Pons (tissue), 1 donor: ENCODE results near the gene HTRA1.

Experiments used
- DNase-seq: peaks from one replicate; pipeline ENCODE4 v3.0.0-alpha.2; 2016; ENCODE audit warnings: low spot score

Gene HTRA1

DNA sequence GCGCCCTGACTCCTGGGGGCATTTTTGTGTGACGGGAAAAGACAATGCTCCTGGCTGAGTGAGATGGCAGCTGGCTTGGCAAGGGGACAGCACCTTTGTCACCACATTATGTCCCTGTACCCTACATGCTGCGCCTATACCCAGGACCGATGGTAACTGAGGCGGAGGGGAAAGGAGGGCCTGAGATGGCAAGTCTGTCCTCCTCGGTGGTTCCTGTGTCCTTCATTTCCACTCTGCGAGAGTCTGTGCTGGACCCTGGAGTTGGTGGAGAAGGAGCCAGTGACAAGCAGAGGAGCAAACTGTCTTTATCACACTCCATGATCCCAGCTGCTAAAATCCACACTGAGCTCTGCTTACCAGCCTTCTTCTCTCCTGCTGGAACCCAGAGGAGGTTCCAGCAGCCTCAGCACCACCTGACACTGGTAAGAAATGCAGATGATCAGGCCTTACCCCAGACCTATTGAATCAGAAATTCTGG lies 6.7 kb upstream of the HTRA1 start, which contains the start of gene ARMS2:
Gene ARMS2, plus strand, starts transcription at position 51 of the 478 bp plus-strand sequence. Its CDS starts 75 bp downstream, at position 126.
- no peak for DNase-seq

DNA sequence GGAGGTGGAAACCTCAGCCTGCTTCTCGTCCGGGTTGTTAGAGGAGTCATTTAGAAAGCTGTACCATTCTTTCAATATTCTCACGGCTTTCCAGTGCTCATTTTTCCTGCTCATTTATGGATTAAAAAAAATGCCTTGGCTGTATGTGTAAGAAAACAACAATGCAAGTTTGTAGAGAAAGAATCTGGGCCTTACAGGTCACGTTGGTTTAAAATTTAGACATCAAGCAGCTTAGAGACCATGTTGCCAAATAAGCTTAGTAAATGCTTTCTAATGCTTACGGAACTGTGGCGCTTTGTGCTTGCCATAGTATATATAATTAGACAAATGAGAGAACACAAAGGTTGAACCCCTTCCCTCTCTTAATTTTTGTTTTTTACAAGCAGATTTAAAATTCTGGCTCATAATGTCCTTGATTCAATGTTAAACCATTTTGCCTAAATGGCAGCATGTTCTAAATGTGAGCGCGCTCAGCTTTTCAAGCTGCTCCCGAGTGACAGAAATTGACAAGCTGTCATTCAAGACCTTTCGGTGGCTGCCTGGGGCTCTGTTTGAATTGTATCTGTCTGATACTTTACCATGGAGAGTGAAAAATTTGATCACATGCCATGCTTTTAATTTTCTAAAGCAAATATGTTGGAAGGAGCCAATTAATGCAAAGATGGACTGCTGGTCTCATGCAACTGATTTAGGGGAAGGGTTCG lies 5.8 kb upstream of the HTRA1 start:
- no peak for DNase-seq

GRCh38 chr10:122457934-122458333 lies 3.4 kb upstream of the HTRA1 start:
- DNase-seq, result peak; percentile 86

DNA sequence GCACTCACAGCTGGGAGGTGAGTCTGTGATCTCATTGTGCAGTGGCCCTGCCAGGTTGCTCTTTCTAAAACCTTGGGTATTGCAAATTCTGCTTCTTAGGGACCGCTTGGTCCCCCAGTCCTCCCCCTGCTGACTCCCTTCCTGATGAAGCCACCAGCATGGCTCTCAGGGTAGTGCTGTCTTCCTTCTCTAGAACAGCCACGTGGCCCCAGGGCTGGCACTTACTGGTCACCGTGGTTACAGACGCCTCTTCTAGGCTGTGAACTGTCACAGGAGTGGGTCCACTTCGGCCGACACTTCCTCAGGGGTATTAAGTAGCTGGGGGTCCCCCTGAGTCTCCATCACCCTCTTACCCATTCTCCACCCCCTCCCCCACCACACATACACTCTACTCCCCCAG lies 2.7 kb upstream of the HTRA1 start:
- DNase-seq, result no peak

DNA sequence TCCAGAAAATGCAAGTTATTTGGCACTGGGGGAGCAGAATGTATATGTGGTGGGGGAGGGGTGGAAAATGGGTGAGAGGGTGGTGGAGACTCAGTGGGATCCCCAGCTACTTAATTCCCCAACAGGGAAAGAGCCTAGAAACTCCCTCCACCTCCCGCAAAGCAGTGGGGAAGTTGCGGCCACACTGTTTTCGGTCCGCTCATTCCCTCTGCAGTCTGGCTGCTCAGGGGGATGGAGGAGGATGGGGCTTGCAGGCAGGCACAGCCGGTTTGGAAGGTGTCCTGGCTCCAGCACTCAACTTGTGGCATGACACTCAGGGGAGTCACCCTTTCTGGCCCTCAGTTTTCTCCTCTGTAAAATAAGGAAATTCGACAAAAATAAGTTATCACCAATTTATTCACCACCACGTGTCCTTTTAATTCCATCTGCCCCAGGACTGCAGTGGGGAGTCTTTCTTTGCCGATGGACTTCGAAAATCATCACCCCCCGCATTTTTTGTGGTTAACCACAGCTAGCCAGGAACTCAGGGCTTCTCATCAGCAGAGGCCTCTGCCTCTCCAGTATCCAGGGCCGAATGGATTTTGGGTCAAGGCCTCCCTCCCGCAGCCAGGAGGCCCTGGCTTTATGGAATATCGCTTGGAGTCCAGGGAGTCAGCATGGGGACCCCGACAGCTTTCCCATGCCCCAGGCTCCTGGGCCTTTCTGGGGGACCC lies 1.6 kb upstream of the HTRA1 start:
- no peak for DNase-seq

DNA sequence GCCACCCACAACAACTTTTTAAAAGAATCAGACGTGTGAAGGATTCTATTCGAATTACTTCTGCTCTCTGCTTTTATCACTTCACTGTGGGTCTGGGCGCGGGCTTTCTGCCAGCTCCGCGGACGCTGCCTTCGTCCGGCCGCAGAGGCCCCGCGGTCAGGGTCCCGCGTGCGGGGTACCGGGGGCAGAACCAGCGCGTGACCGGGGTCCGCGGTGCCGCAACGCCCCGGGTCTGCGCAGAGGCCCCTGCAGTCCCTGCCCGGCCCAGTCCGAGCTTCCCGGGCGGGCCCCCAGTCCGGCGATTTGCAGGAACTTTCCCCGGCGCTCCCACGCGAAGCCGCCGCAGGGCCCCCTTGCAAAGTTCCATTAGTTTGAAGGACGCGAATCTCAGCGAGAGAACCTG lies 461 bp upstream of the HTRA1 start:
- no peak for DNase-seq

DNA sequence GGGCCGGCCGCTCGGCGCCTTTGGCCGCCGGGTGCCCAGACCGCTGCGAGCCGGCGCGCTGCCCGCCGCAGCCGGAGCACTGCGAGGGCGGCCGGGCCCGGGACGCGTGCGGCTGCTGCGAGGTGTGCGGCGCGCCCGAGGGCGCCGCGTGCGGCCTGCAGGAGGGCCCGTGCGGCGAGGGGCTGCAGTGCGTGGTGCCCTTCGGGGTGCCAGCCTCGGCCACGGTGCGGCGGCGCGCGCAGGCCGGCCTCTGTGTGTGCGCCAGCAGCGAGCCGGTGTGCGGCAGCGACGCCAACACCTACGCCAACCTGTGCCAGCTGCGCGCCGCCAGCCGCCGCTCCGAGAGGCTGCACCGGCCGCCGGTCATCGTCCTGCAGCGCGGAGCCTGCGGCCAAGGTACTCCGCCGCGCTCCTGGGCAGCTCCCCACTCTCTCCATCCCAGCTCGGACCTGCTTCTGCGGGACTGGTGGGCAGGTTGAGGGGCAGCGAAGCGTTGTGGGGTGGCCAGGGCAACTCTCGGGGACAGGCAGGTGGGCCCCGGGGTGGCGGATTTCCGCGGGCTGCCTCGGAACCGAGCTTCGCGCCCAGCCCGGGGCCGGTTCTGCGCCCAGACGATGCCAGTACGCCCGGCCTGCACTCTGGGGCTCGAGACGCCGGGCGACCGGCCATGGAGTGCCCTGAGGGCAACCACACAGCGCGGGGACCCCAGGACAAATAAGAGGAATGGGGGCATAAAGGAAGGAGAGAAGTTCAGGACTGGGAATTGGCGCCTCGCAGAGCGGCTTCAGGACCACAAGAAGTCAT lies 578 bp downstream of the HTRA1 start:
- DNase-seq, result no peak

DNA sequence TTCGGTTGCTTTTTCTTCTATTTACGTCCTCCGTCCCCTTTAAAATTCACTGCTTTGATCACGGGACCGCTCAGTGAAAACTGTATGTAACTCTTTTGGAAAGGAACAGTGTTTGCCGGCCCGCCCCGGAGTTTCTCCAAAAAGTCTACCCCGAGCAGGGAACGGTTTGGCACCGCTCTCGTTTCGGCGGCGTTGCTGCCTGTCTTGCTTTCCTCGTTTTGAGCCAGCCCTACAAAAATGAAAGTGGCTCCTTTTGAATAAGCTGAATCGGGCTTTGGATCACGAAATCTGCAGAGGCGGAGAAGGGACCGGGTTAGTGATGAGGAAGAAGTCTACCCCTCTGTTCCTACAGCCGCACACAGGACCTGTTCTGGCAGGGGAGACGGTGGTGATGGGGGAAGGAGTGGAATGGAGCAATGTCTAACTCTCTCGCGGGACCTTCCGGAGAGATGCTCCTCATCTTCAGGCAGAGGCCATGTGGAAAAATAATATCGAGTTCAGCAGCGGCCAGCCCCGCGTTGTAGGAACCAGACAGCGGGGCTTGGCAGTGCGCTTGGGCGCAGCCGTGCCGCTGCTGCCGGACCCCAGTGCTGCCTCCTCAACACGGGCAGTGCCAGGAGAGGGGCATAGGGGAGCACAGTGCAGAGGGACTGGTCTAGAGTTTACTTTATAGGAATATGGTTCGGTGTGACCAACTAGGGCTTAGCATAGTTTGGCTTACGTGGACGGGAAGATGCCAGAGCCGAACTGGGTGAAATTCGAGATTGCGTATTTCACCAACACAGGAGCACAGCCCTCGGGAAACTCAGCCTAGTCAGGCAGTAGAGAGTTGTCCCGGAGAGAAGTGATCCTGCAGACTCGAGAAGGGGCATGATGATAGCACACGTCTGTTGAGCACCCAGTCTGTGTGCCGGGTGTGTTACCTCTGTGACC lies 1.4 kb downstream of the HTRA1 start:
- DNase-seq, result no peak

DNA sequence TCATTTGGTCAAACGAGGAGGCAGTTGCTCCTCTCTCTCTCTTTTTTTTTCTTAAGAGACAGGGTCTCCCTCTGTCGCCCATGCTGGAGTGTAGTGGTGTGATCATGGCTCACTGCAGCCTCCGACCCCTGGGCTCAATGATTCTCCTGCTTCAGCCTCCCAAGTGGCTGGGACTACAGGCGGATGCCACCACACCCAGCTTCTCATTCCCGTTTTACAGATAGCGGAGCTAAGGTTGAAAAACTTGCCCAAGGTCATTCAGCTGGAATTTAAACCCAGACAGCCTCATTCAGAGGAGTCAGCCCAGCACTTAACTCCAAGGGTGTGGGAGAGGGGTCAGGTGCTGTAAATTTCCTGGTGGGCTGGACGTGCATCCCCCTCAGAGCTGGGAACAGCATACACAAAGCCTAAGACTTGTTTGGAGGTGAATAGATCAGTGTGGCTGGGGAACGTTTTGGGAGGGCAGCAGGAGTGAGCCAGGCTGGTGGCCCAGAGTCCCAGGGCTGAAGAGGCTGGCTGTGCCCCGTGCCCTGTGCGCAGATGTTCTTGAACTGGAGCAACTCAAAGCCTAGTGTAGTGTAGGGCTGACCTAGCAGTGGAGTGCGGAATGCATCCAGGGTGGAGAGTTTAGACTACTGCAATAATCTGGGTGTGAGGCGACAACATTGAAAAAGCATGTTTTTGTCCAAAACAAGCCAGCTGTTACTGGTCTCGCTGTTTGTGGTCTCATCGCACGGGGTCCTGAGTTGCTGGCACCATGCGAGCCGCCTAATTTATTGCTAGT lies 2.3 kb downstream of the HTRA1 start:
- DNase-seq, result no peak

- no peak for DNase-seq
These were observed 2.8 kb downstream of the HTRA1 start for GRCh38 chr10:122464250-122464510.

DNA sequence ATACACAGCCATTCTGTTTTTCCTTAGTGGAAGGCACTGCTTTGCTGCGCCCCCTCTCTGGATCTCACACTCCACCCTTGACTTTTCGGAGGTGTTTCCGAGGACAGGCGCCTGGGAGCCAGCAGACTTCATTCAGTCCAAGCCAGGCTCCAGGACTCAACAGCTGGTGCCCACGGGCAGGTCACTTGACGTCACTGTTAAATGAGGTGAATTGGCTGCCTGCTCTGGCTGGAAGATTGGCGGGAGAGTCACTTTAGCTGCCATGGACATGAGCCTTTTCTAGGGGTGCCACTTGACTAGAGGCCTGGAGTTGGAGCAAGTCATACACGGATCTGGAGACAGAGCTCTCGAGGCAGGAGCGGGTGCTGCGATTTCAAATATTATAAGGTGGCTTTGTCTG lies 3.2 kb downstream of the HTRA1 start:
- DNase-seq, result no peak

- DNase-seq, result no peak
These were observed 4.2 kb downstream of the HTRA1 start for GRCh38 chr10:122465401-122466040.

GRCh38 chr10:122466951-122467381 lies 5.6 kb downstream of the HTRA1 start:
- DNase-seq, result no peak

DNA sequence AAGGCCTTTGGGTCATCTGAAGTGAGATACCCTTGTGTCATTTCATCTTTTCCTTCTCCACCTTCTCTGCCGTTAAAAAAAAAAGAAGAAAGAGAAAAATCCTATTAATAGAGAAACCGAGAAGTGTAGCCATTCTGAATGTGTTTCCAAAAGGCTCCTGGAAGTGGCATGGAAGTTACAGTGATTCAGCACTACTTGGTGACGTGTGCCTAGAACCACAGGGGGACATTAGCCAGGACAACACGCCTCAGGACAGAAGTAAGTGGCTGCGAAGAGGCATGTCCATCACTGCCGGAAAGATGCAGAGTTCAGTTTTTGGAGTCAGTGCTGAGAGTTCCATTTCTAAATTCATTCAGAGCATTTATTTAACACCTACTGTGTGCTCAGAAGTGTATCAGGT lies 6.3 kb downstream of the HTRA1 start:
- DNase-seq, result no peak

DNA sequence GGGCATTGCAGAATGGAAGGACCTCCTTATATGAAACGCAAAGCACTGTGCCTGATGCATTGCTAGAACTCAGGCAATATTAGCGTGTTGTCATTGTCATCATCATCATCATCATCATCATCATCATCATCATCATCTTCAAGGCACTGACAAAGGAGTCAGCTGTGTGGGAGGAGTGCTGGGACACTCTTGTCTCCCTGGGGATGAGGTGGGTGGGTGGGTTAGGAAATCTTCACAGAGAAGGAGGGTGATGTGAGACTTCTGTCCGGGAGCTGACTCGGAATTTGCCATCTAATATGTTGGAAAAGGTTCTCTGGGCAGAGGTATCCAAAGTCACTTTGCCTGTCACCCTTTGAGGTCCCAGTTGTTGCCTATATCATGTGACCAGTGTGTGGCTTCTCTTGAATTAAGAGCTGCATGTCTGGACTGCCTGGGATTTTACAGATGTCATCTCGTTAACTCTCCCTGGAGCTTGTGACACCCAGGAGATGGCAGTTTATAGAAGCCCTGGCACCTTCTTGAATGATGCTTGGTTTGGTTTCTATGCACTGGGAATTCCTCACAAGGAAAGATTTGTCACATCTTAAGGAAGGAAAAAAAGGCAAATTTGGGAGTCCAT lies 7.1 kb downstream of the HTRA1 start:
- no peak for DNase-seq

GRCh38 chr10:122468926-122469781 lies 7.8 kb downstream of the HTRA1 start:
- DNase-seq, result peak; percentile 86

- no peak for DNase-seq
These were observed 8.5 kb downstream of the HTRA1 start for GRCh38 chr10:122469848-122470247.

GRCh38 chr10:122471531-122472177 lies 10.3 kb downstream of the HTRA1 start:
- no peak for DNase-seq

DNA sequence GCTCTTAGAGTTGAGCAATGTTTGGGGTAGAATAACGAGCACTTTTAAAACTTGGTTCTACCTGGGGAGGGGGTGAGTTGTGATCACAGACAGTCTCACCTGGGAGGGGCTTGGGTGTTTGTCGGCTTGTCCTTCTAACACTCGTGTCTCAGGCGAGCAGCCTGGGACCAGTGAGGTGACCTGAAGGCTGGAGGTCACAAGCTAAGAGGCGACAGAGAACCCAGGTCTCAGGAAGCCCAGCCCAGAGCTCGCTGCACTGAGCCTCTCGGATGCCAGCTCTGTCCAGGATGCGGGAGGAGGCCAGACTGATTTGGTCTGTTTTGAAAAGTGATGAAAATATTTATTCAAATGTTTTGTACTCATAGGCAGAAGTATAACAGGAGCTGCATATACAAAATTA lies 11.8 kb downstream of the HTRA1 start:
- no peak for DNase-seq
